ENCODE data around the gene THAP11.

GRCh38 chr16:67885976-67886375 lies 43.9 kb downstream of the THAP11 start:
- TF ChIP-seq CTCF (IDR thresholded peaks at IDR 0.05) (no peak), POLR2A (IDR thresholded peaks at IDR 0.05) (no peak), EP300 (IDR thresholded peaks at IDR 0.05) (no peak), POLR2AphosphoS5 (IDR thresholded peaks at IDR 0.05) (no peak)

Measured in upper lobe of left lung (tissue), 4 donors.